Activated CD8-positive, alpha-beta T cell treated with anti-CD3 and anti-CD28 coated beads for 36 hours (primary cell): ENCODE measurements around the gene ANKRD6. TPM values are rescaled to one million over a fixed set of nuclear protein-coding genes. Genes with fewer than 3 reads are reported as not detected.

Experiments used
- ATAC-seq: fragments of 200-7000 bp; cut with Tn5 transposase; one replicate; pipeline ENCODE4 v1.10.0; 2021; ENCODE audit warnings: mild to moderate bottlenecking, moderate library complexity
- CTCF ChIA-PET: fragments of 350-600 bp; sonication (Branson Sonifier 250); formaldehyde crosslinking; loops from one replicate; lab custom pipeline; 2021; ENCODE audit warnings: antibody characterized with exemption; lab: Charles Lee
- POLR2A ChIA-PET: fragments of 350-600 bp; sonication (Branson Sonifier 250); formaldehyde crosslinking; loops from one replicate; lab custom pipeline; 2021; ENCODE audit warnings: antibody characterized with exemption; lab: Charles Lee
- DNase-seq: peaks from one replicate; pipeline ENCODE4 v3.0.0-alpha.2; 2020
- H3K27ac Mint-ChIP-seq: one replicate; pipeline ENCODE4 v1.8.0; 2021; ENCODE audit warnings: mild to moderate bottlenecking, mixed read lengths
- H3K27me3 Mint-ChIP-seq: one replicate; pipeline ENCODE4 v1.8.0; 2021; ENCODE audit warnings: mixed read lengths
- H3K36me3 Mint-ChIP-seq: one replicate; pipeline ENCODE4 v1.8.0; 2021; ENCODE audit warnings: low read depth, mixed read lengths
- H3K4me1 Mint-ChIP-seq: one replicate; pipeline ENCODE4 v1.8.0; 2021; ENCODE audit warnings: low read depth, mixed read lengths
- H3K4me3 Mint-ChIP-seq: one replicate; pipeline ENCODE4 v1.8.0; 2021; ENCODE audit warnings: mild to moderate bottlenecking, moderate library complexity, mixed read lengths
- H3K9me3 Mint-ChIP-seq: one replicate; pipeline ENCODE4 v1.8.0; 2021; ENCODE audit warnings: mixed read lengths
- CTCF ChIP-seq: fragments of 200-600 bp; IDR thresholded peaks from one replicate; pipeline ENCODE4 v1.8.0; 2022; ENCODE audit warnings: antibody characterized with exemption, mild to moderate bottlenecking
- intact Hi-C: fragments of 100-400 bp; cut with micrococcal nuclease; formaldehyde crosslinking; loops from one replicate; pipeline ENCODE4 v1.10.0; 2022
- total RNA-seq, 2 experiments: library from RNA; stranded (reverse); gene quantifications; one replicate each; pipeline ENCODE4 v1.2.3, GENCODE V29; 2021

The ANKRD6 gene
- total RNA-seq, 2 experiments from 2014 or later: 3.5 to 4.9 TPM

- intact Hi-C loops: no loop called here
- no peak overlapping the region for H3K27ac Mint-ChIP-seq
Observed at GRCh38 chr6:89604653-89605052, 171.7 kb downstream of the ANKRD6 start.

DNA sequence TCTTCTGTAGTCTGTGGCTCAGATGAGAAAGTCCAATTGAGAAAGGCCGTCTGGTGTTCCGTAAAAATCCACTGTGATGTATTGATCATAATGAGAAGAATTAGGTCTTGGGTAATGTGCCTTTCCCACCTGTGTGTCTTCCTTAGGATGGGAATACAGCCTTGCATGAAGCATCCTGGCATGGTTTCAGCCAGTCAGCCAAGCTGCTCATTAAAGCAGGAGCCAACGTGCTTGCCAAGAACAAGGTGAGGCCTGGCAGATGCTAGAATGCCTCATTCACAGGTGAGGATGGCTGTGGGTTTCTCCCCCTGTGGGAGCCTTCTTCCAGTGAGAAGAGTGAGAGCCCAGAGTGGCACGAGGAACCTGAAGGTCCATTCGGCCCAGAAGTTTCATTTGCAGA lies 172.9 kb downstream of the ANKRD6 start:
- TF ChIP-seq CTCF: no peak
- H3K36me3 Mint-ChIP-seq: no peaks in the 10 kb centered on the region
- no peak overlapping the region for H3K27ac Mint-ChIP-seq
- peaks cover 5% of the 10 kb centered on the region for H3K4me1 Mint-ChIP-seq
- no peak overlapping the region for H3K4me3 Mint-ChIP-seq
- CTCF ChIA-PET: interaction anchor here (0.7 to 1.6 kb wide), 2 partner anchors 15 to 233 kb away, joined by 3 to 4 read pairs; no protein-coding TSS in a partner anchor
- DNase-seq (no peak), ATAC-seq (no peak)
- no peaks in the 10 kb centered on the region for H3K27me3 Mint-ChIP-seq
- no peaks in the 10 kb centered on the region for H3K9me3 Mint-ChIP-seq
- POLR2A ChIA-PET: no interaction called here
- intact Hi-C loops: no loop called here

More at GRCh38 chr6:89604653-89605052, 171.7 kb downstream of the ANKRD6 start:
- TF ChIP-seq CTCF: no peak
- H3K4me3 Mint-ChIP-seq: no peak overlapping the region
- no peaks in the 10 kb centered on the region for H3K4me1 Mint-ChIP-seq
- H3K27me3 Mint-ChIP-seq: no peaks in the 10 kb centered on the region
- no peak for DNase-seq
- no peaks in the 10 kb centered on the region for H3K9me3 Mint-ChIP-seq
- ChIA-PET CTCF (interaction anchor here (0.8 to 3.1 kb wide), 3 partner anchors 170 to 241 kb away, joined by 3 to 8 read pairs (median 3); no protein-coding TSS in a partner anchor), POLR2A (interaction anchor here (1.0 kb wide), 1 partner anchor 174 kb away, joined by 3 read pairs; no protein-coding TSS in a partner anchor)
- no peak for ATAC-seq
- H3K36me3 Mint-ChIP-seq: no peaks in the 10 kb centered on the region

DNA sequence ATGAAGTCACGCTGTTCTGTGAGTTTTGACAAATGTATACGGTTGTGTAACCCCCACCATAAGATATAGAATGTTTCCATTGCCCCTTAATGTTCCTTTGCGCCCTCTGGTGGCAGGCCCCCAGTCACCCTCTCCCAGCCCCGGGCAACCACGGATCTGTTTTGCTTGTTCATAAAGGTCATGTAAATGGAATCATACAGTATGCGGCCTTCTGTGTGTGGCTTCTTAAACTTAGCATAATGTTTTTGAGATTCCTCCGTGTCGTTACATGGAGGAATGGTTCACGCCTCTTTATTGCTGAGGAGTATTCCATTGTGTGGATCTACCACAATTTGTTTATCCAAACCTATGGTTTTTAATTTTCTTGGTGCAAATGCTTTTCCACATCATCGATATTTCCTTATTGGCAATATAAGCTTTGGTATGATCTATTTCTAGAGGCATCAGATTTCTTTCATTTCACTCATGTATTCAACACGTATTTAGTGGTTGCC lies 177.2 kb downstream of the ANKRD6 start:
- peak; percentile 94 for TF ChIP-seq CTCF
- Mint-ChIP-seq H3K27me3 (no peaks in the 10 kb centered on the region), H3K4me3 (no peak overlapping the region), H3K27ac (no peak overlapping the region), H3K36me3 (no peaks in the 10 kb centered on the region), H3K4me1 (peaks cover 5% of the 10 kb centered on the region), H3K9me3 (no peaks in the 10 kb centered on the region)
- ATAC-seq: peak; percentile 95
- ChIA-PET CTCF (interaction anchor here (0.6 to 6.4 kb wide), 20 partner anchors 8 to 244 kb away, joined by 3 to 78 read pairs (median 5); partner anchors contain the start of genes ANKRD6 and LYRM2), POLR2A (interaction anchor here (1.0 kb wide), 1 partner anchor 197 kb away, joined by 3 read pairs; no protein-coding TSS in a partner anchor)
- intact Hi-C loops: loop anchor here (1.0 to 5.0 kb wide), 2 partner anchors 178 to 243 kb away; no protein-coding TSS in a partner anchor
- DNase-seq: peak; percentile 90

DNA sequence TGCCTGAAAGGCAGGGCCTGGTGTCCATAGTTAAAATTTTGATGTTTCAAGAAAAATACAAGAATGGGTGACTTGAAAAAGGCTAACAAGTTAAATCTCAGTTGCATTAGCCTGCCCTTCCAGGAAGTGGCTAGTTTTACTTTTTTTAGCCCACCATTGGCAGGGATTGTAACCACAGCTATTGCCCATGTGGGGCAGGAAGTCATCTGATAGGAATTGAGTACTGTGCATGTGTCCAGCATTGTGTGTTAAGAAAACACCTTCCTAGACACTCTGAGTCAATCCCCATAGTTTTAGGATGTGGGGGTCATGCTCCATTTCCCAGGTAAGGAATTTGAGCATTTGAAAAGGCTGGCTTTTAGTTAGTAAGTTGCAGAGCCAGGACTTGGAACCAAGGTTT lies 178.7 kb downstream of the ANKRD6 start:
- ChIA-PET CTCF (interaction anchor here (3.7 to 6.4 kb wide), 3 partner anchors 176 to 239 kb away, joined by 28 to 78 read pairs (median 30); partner anchors contain the start of gene ANKRD6), POLR2A (no interaction called here)
- Mint-ChIP-seq H3K4me3 (no peak overlapping the region), H3K36me3 (no peaks in the 10 kb centered on the region), H3K4me1 (peaks cover 5% of the 10 kb centered on the region), H3K27ac (no peak overlapping the region), H3K27me3 (no peaks in the 10 kb centered on the region), H3K9me3 (no peaks in the 10 kb centered on the region)
- intact Hi-C loops: loop anchor here (5.0 kb wide), 1 partner anchor 244 kb away; no protein-coding TSS in a partner anchor
- ATAC-seq (no peak), DNase-seq (no peak)
- TF ChIP-seq CTCF: no peak

DNA sequence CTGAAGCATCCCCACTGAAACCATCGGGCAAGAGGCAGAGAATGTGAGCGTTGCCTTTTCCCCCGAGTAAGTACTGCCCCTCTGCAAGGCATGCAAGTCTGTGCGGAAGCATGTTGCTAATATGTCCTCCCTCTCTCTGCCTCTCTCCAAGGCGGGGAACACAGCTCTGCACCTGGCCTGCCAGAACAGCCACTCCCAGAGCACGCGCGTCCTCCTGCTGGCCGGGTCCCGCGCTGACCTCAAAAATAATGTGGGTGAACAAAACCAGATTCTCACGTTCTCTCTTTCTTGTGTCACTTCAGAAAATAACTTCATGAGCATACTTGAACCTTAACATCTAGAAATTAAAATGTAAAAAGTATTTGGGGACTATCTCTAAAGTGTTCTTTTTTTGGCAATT lies 179.2 kb downstream of the ANKRD6 start:
- ATAC-seq (no peak), DNase-seq (no peak)
- no peak for TF ChIP-seq CTCF
- no peak overlapping the region for H3K27ac Mint-ChIP-seq
- intact Hi-C loops: loop anchor here (5.0 kb wide), 1 partner anchor 245 kb away; no protein-coding TSS in a partner anchor
- no peaks in the 10 kb centered on the region for H3K27me3 Mint-ChIP-seq
- ChIA-PET POLR2A (no interaction called here), CTCF (interaction anchor here (1.4 to 6.4 kb wide), 3 partner anchors 181 to 240 kb away, joined by 9 to 78 read pairs (median 28); partner anchors contain the start of gene ANKRD6)
- no peaks in the 10 kb centered on the region for H3K36me3 Mint-ChIP-seq
- no peak overlapping the region for H3K4me3 Mint-ChIP-seq
- H3K4me1 Mint-ChIP-seq: peaks cover 5% of the 10 kb centered on the region
- H3K9me3 Mint-ChIP-seq: no peaks in the 10 kb centered on the region
